ENCODE data around the gene SLC35B2.

The SLC35B2 gene

DNA sequence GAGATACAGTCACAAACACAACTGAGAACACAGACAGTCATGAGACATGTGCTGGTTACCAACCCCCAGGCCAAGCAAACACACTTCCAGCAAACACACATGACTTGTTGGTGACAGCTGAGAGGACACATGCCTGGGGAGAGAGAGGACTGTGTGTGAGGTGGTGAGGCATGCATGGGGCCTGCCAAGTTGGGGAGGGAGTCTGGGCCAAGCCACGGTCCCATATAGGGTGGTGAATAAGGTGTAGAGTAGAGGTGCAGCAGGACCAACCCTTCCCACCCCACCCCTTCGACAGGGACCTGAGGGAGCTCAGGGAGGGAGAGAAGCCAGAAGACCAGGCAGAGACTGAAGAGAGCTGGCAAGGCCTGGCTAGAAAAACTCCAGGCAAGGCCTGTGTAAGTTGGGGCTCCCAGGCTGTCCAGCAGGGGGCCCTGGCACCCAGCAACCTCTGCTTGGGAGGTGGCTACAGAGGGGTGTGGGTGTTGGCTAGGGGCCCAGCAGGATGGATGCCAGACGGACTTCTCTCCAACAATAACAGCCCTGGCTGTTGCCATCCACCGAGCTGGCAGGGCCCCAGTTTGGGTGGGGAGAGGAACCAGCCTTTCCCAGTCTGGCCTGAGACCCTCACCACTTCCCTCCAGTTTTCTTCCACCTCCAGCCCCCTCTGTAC is 35.9 kb downstream of the SLC35B2 start:
- peak; percentile 80 to 89 (median 84) for DNase-seq

DNA sequence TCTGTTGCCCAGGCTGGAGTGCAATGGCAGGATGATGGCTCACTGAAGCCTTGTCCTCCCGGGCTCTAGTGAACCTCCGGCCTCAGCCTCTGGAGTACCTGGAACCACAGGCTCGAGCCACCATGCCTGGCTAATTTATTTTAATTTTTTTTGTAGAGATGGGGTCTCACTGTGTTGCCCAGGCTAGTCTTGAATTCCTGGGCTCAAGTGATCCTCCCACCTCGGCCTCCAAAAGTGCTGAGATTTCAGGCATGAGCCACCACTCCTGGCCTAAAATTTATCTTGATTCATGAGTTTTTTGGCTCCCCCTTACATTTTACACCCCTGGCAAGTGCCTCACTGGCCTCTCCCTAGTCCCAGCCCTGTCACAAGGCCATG is 36.4 kb downstream of the SLC35B2 start:
- DNase-seq, result no peak

DNA sequence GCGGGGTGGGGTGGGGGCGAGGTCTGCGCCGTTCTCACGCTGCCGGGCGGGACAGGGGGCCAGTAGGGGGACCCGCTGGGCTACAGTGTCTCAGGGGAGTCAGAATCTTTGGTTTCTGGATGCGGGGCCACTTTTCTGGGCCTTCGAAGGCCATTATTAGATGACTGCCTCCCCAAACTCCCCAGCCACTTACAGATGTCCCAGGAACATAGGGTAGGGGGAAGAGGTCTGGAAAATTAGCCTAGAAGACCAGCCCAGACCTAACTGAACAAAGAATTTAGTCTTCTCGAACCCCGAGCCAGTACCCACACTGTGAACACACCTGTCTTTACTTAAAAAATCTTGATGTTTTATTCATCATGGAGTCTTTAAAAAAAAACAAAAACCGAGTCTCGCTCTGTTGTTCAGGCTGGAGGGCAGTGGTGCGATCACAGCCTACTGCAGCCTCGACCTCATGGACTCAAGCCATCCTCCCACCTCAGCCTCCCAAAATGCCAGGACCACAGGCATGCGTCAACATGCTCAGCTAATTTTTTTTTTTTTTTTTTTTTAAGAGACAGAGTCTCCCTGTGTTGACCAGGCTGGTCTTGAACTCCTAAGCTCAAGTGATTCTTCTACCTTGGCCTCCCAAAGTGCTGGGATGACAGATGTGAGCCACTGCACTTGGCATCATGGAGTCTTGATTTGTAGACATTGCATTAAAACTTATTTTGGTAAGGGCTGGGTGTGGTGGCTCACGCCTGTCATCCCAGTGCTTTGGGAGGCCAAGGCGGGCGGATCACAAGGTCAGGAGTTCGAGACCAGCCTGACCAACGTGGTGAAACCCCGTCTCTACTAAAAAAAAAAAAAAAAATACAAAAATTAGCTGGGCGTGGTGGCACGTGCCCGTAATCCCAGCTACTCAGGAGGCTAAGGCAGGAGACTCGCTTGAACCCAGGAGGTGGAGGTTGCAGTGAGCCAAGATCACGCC is 37.2 kb downstream of the SLC35B2 start:
- no peak for DNase-seq

DNA sequence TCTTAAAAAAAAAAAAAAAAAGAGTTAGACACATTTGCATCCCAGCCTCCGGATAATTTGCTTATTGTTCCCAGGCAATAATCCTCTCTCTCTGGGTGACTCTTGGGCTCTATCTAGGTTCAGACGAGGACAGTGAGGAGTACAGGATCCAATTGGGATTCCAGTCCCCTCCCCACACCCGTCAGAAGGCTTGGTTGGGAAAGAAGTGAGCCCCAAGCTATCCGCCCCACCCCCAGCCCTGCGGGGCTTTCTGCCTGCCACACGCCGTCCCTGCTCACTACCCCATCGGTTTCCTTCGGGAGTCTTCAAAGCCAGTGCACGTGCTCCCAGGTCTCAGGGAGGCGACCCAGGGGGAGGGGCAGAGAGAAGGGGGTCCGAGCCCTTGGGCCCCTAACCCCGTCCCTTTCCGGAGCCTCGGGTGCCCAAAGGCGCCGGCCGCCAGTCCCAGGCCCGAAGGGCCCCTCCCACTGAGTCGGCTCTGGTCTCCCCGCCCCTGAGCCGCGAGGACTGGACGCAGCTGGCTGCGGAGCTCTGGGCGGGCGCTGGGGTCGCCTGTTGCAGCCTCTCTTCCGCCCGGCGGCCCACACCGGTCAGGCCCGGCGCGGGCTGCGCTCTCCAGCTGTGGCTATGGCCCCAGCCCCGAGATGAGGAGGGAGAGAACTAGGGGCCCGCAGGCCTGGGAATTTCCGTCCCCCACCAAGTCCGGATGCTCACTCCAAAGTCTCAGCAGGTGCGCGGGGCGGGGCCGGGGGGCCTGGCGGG is 38.1 kb downstream of the SLC35B2 start:
- DNase-seq, result peak; percentile 59 to 83 (median 72)

DNA sequence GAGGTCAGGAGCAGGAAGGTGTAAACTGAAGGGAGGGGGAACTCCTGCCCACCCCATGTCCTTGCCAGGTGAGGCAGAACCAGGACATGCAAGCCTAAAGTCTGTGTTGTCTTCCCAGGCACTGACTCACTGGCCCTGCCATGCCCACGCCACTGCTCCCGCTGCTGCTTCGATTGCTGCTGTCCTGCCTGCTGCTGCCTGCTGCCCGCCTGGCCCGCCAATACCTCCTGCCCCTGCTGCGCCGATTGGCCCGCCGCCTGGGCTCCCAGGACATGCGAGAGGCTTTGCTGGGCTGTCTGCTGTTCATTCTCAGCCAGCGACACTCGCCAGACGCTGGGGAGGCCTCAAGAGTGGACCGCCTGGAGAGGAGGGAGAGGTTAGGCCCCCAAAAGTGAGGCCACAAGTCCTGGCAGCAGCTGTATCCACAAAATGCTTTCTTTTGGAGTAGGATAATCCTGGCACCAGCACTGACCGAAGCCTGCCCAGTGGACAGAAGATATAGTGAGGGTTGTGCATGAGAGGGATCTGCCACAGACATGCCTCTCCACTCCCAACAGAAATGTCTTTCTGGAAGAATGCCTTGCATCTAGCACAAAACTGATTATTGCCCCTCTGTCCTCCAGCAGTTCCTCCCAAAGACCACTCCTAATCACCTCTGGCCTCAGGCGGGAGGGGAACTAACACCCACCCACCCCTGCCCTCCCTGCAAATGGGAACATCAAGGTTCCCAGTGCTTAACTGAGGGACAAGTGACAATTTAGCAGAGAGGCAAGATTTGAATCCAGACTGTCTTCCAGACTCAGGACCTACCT is 39.8 kb downstream of the SLC35B2 start:
- DNase-seq, result no peak

DNA sequence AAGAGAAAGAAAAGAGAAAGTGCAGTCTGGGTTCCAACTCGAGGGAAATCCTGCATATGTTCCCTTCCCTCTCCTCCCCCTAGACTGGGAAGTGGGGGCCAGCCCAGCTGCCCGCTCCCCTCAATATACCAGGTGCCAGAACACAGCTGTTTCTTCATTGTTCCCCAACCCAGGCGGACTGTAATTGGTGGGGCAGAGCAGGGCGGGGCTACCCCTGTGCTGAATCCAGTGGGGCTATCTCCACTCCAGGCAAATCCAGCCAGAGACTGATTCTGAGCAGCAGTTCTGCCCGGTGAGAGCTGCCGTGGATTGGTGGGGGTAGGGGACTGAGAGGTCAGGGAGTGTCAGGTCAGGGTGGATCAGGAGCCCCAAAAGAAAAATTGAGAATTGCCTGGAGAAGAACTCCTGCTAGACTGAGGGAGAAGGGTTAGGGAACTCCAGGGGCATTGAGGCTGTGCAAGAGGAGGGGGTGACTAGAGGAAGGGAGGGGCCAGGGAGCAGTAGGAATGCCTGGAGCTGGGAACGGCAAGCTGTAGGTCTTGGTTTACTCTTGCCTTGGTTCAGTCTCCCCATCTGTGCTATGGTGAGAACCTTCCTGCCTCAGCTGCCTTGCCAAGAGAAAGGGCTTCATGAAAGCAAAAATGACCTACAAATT is 40.5 kb downstream of the SLC35B2 start, which contains the start of gene MYMX:
TSS of gene MYMX (plus strand) at position 250 of the 655 bp plus-strand sequence. CDS start 546 bp downstream, outside the sequence.
- no peak for DNase-seq

DNA sequence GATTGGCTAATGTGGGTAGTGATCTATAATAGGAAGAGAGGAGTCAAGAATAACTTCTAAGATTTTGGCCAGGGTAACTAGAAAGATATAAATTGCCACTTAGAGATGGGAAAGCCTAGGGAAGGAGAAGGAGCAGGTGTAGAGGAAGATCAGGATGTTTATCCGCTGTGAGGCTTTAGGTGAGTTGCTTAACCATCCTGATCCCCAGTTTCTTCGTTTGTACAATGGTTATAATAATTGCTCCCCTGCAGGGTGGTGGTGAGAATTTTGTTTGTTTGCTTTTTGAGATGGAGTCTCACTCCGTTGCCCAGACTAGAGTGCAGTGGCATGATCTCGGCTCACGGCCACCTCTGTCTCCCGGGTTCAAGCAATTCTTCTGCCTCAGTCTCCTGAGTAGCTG is 43.0 kb downstream of the SLC35B2 start:
- DNase-seq, result no peak

DNA sequence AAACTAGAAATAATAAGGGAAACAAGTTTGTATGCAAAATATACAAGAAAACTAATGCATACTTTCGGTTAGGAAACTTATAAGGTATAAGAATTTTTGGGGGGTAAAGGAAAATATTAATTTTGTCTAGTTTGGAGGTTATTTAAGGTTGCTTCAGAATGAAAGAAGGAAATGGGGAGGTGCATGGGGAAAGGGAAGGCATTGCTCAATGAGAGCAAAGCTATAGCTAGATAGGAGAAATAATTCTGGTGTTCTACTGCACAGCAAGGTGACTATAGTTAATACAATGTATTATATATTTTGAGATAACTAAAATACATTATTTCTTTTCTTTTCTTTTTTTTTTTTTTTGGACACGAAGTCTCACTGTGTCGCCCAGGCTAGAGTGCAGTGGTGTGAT is 46.0 kb downstream of the SLC35B2 start:
- DNase-seq, result peak in 2 of 4 experiments; percentile 51 to 53

DNA sequence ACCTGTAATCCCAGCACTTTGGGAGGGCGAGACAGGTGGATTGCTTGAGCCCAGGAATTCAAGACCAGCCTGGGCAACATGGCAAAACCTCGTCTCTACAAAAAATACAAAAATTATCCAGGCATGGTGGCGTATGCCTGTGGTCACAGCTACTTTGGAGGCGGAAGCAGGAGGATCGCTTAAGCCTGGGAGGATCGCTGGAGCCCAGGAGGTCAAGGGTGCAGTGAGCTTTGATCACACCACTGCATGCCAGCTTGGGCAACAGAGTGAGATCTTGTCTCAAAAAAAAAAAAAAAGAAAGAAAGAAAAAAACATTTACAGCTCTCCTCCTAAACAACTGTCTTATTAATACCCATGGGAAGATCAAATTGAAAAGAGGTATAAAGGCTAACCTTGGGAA is 49.4 kb downstream of the SLC35B2 start:
- no peak for DNase-seq
